SK-N-SH (cell line): ENCODE measurements around the gene IL26. TPM values are rescaled to one million over a fixed set of nuclear protein-coding genes. Genes with fewer than 3 reads are reported as not detected.

Source experiments
- CTCF ChIA-PET: fragments of 300-600, 350-600 bp; formaldehyde crosslinking; extraction: SDS; loops from one replicate; lab custom pipeline; 2021; lab: Yijun Ruan, JAX
- POLR2A ChIA-PET: fragments of 350-600 bp; sonication (Branson Sonifier 250); formaldehyde crosslinking; extraction: SDS; loops from one replicate; lab custom pipeline; 2020; ENCODE audit warnings: antibody characterized with exemption, inconsistent platforms; lab: Yijun Ruan, JAX
- DNase-seq: peaks from one replicate; pipeline ENCODE4 v3.0.0; 2012
- H2AFZ ChIP-seq: fragments of 200-600 bp; sonication (generic); 2 replicates; pipeline ENCODE4 v1.8.1; 2016; ENCODE audit warnings: antibody characterized with exemption, mild to moderate bottlenecking, low read depth
- H3F3A ChIP-seq: fragments of 200-600 bp; sonication (generic); replicated peaks from 2 replicates; pipeline ENCODE3; 2016; ENCODE audit warnings: antibody characterized with exemption, mild to moderate bottlenecking; ENCODE audit not compliant: insufficient read depth
- H3K27ac ChIP-seq, 2 experiments: fragments of 200-500 bp in 1 of 2; fragments of 200-600 bp in 1 of 2; sonication (Bioruptor generic) in 1 of 2; sonication (generic), shearing (Covaris generic) in 1 of 2; 2 replicates each; pipeline versions ENCODE4 v1.5.1 to v1.6.1; 2014 to 2016; ENCODE audit warnings: low read depth in 2 of 2, inconsistent platforms in 1 of 2, low read length in 1 of 2, mild to moderate bottlenecking in 1 of 2, mixed read lengths in 1 of 2
- H3K27me3 ChIP-seq: fragments of 200-600 bp; sonication (generic), shearing (Covaris generic); 2 replicates; pipeline ENCODE4 v1.6.1; 2016; ENCODE audit warnings: mixed run types; ENCODE audit not compliant: insufficient read depth
- H3K36me3 ChIP-seq, 2 experiments: fragments of 200-500 bp in 1 of 2; fragments of 200-600 bp in 1 of 2; sonication (Bioruptor generic) in 1 of 2; sonication (generic) in 1 of 2; replicated peaks in 1 of 2; 2 replicates each; pipeline versions ENCODE3 to v1.5.1; 2014 to 2016; ENCODE audit warnings: low read length in 1 of 2, mild to moderate bottlenecking in 1 of 2; ENCODE audit not compliant: insufficient read depth in 2 of 2, control insufficient read depth in 1 of 2
- H3K4me1 ChIP-seq, 2 experiments: fragments of 200-500 bp in 1 of 2; fragments of 200-600 bp in 1 of 2; sonication (Bioruptor generic) in 1 of 2; sonication (generic), shearing (Covaris generic) in 1 of 2; 2 replicates each; pipeline versions ENCODE4 v1.5.1 to v1.6.1; 2014 to 2016; ENCODE audit warnings: low read depth in 1 of 2, low read length in 1 of 2, mixed run types in 1 of 2; ENCODE audit not compliant: insufficient read depth in 2 of 2, control insufficient read depth in 1 of 2
- H3K4me2 ChIP-seq: fragments of 200-600 bp; sonication (generic), shearing (Covaris generic); 2 replicates; pipeline ENCODE4 v1.6.1; 2017; ENCODE audit warnings: mixed run types
- H3K4me3 ChIP-seq, 2 experiments: fragments of 200-500 bp in 1 of 2; fragments of 200-600 bp in 1 of 2; sonication (Bioruptor generic) in 1 of 2; sonication (generic), shearing (Covaris generic) in 1 of 2; 2 replicates each; pipeline versions ENCODE4 v1.5.1 to v1.8.1; 2014 to 2016; ENCODE audit warnings: low read depth in 2 of 2, inconsistent platforms in 1 of 2, low read length in 1 of 2, mild to moderate bottlenecking in 1 of 2, mixed read lengths in 1 of 2, moderate library complexity in 1 of 2
- H3K79me2 ChIP-seq: fragments of 200-600 bp; sonication (generic); 2 replicates; pipeline ENCODE4 v1.8.1; 2017; ENCODE audit warnings: mild to moderate bottlenecking; ENCODE audit not compliant: insufficient read depth
- H3K9ac ChIP-seq: fragments of 200-600 bp; sonication (generic); 2 replicates; pipeline ENCODE4 v1.6.1; 2017; ENCODE audit warnings: mixed run types
- H3K9me2 ChIP-seq: fragments of 200-600 bp; sonication (generic); 2 replicates; pipeline ENCODE4 v1.6.1; 2017; ENCODE audit warnings: mixed run types
- H3K9me3 ChIP-seq: fragments of 200-600 bp; sonication (generic); 2 replicates; pipeline ENCODE4 v1.6.1; 2017; ENCODE audit warnings: mixed run types, mild to moderate bottlenecking, moderate library complexity
- H4K20me1 ChIP-seq: fragments of 200-600 bp; sonication (generic); 2 replicates; pipeline ENCODE4 v1.6.1; 2017; ENCODE audit warnings: mild to moderate bottlenecking, mixed run types; ENCODE audit not compliant: insufficient read depth
- CHD2 ChIP-seq: fragments of 150-350 bp; IDR thresholded peaks from 2 replicates; pipeline ENCODE4 v1.6.1; 2018; ENCODE audit warnings: low read length; ENCODE audit not compliant: partially characterized antibody
- ELF1 ChIP-seq: IDR thresholded peaks from 2 replicates; pipeline ENCODE4 v1.4.0; 2012
- EZH2phosphoT487 ChIP-seq: fragments of 200-600 bp; sonication (generic); IDR thresholded peaks from 2 replicates; pipeline ENCODE4 v1.6.1; 2017; ENCODE audit warnings: low read depth, mixed run types, mild to moderate bottlenecking, antibody characterized with exemption, moderate library complexity, borderline replicate concordance
- FOSL2 ChIP-seq: IDR thresholded peaks from 2 replicates; pipeline ENCODE4 v1.4.0; 2012; ENCODE audit warnings: low read depth, mild to moderate bottlenecking, moderate library complexity, borderline replicate concordance
- IRF3 ChIP-seq: fragments of 150-350 bp; IDR thresholded peaks from 2 replicates; pipeline ENCODE4 v1.6.1; 2016; ENCODE audit warnings: mild to moderate bottlenecking, low read depth, low read length
- MXI1 ChIP-seq: IDR thresholded peaks from 2 replicates; pipeline ENCODE4 v1.6.1; 2012; ENCODE audit warnings: mild to moderate bottlenecking, low read depth, low read length, improper control_type of control experiment
- PBX3 ChIP-seq: IDR thresholded peaks from 2 replicates; pipeline ENCODE4; 2012
- POLR2AphosphoS5 ChIP-seq: IDR thresholded peaks from 2 replicates; pipeline ENCODE4 v1.6.1; 2012; ENCODE audit warnings: low read depth, low read length
- RAD21 ChIP-seq: IDR thresholded peaks from 2 replicates; pipeline ENCODE4 v1.6.1; 2012; ENCODE audit warnings: mild to moderate bottlenecking, low read length
- RXRA ChIP-seq: IDR thresholded peaks from 2 replicates; pipeline ENCODE4 v1.4.0; 2012; ENCODE audit warnings: low read depth, mild to moderate bottlenecking, borderline replicate concordance
- SIN3A ChIP-seq: IDR thresholded peaks from 2 replicates; pipeline ENCODE4 v1.6.1; 2012; ENCODE audit warnings: low read depth, mild to moderate bottlenecking, low read length, moderate library complexity, borderline replicate concordance
- TAF1 ChIP-seq: IDR thresholded peaks from 2 replicates; pipeline ENCODE4 v1.6.1; 2012; ENCODE audit warnings: low read depth, mild to moderate bottlenecking, low read length, moderate library complexity, borderline replicate concordance
- USF1 ChIP-seq: IDR thresholded peaks from 2 replicates; pipeline ENCODE4 v1.4.0; 2012; ENCODE audit warnings: low read depth, borderline replicate concordance
- ZBTB33 ChIP-seq: IDR thresholded peaks from 2 replicates; pipeline ENCODE4 v1.4.0; 2012; ENCODE audit warnings: low read depth, borderline replicate concordance
- WGBS: methylation state at CpG from one replicate; pipeline ENCODE4 v1.1.6; 2017; ENCODE audit warnings: low lambda C conversion rate; 5-methylcytosine and 5-hydroxymethylcytosine counted together
- polyA plus RNA-seq, 3 experiments: library from polyadenylated mRNA; depleted of rRNA; stranded (reverse); fragments of >200 nt; gene quantifications; 2 replicates each; pipeline ENCODE4 v1.2.3, GENCODE V29; 2012

Gene IL26
- polyA plus RNA-seq, 1 of the 3 experiments (the other 2 are of a cell fraction): not detected

GRCh38 chr12:68166317-68166831, 59.2 kb downstream of the IL26 start (continued):
- TF ChIP-seq PBX3 (no peak), ELF1 (no peak)

- Histone ChIP-seq H3K9me3 (no peaks in the 10 kb centered on the region), H3K9me2 (no peaks in the 10 kb centered on the region), H2AFZ (no peak overlapping the region), H4K20me1 (no peaks in the 10 kb centered on the region), H3K36me3 (no peaks in the 10 kb centered on the region), H3K27ac (no peak overlapping the region), H3F3A (no peaks in the 10 kb centered on the region), H3K4me1 (no peaks in the 10 kb centered on the region), H3K27me3 (no peaks in the 10 kb centered on the region; the same call in 1 of the 2 replicates), H3K4me2 (no peak overlapping the region), H3K9ac (no peak overlapping the region), H3K4me3 (no peak overlapping the region), H3K79me2 (no peaks in the 10 kb centered on the region)
- TF ChIP-seq MXI1: no peak
- no peak for TF ChIP-seq TAF1
- no peak for TF ChIP-seq USF1
- WGBS: 52% methylated on average over 4 of the region's 4 CpGs
- POLR2A ChIA-PET: no interaction called here
- DNase-seq: no peak
- CTCF ChIA-PET: no interaction called here
Measured at GRCh38 chr12:68163560-68164081, 62.0 kb downstream of the IL26 start.

GRCh38 chr12:68162374-68162773, 63.2 kb downstream of the IL26 start:
- WGBS: 76% methylated on average over 2 of the region's 2 CpGs
- no peak overlapping the region for H3K27ac ChIP-seq
- TF ChIP-seq USF1 (no peak), IRF3 (no peak), TAF1 (no peak), POLR2AphosphoS5 (no peak), FOSL2 (no peak), EZH2phosphoT487 (no peak), RAD21 (no peak), SIN3A (no peak), ELF1 (no peak), ZBTB33 (no peak), CHD2 (no peak), RXRA (no peak)
- no peaks in the 10 kb centered on the region for H3K4me1 ChIP-seq
- H4K20me1 ChIP-seq: no peaks in the 10 kb centered on the region
- no peak for DNase-seq
- H3K9me3 ChIP-seq: no peaks in the 10 kb centered on the region
- no peak overlapping the region for H3K4me3 ChIP-seq
- H3F3A ChIP-seq: no peaks in the 10 kb centered on the region
- H3K79me2 ChIP-seq: no peaks in the 10 kb centered on the region
- H3K36me3 ChIP-seq: no peaks in the 10 kb centered on the region
- H3K9ac ChIP-seq: no peak overlapping the region
- ChIA-PET CTCF (no interaction called here), POLR2A (no interaction called here)
- no peak overlapping the region for H2AFZ ChIP-seq
- no peaks in the 10 kb centered on the region for H3K9me2 ChIP-seq
- no peak overlapping the region for H3K4me2 ChIP-seq
- H3K27me3 ChIP-seq: no peaks in the 10 kb centered on the region; the same call in 1 of the 2 replicates
